Measurements from ENCODE around the gene P2RX6.

DNA sequence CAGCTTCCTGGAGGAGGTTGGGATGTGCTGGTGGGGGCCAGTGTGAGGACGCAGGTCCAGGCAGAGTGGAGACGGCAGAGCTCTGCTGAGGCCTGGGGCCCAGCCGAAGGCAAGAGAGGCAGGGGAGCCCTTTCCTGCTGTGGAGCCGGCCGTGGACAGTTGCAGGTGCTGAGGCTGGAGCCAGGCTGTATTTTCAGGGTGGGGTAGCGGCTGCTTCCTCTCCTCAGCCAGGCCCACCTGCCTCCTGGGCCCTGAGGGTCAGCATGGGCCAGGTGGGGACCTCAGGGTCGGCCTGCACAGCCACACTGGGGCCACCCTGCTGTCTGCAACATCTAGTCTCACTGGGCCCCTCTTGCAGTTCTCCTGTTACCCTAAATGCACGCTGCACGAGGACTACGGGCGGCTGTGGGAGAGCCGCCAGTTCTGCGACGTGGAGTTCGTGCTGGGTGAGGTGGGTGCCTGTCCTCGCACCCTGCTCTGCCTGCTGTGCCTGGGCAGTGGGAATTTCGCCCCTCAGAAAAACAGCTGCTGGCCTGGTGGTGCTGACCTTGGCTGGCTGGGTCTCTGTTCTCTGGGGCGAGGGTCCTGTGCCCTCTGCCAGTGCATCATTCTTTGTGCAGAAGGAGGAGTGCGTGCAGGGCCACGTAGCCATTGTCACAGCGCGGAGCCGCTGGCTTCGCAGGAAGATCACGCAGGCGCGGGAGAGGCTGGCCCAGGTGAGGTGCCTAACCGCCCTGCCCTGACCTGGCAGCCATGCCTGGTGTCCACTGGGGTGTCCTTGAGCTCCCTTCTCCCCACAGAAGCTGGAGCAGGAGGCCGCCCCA, 21.4 kb upstream of the P2RX6 start:
- TF ChIP-seq, protein P1, sequence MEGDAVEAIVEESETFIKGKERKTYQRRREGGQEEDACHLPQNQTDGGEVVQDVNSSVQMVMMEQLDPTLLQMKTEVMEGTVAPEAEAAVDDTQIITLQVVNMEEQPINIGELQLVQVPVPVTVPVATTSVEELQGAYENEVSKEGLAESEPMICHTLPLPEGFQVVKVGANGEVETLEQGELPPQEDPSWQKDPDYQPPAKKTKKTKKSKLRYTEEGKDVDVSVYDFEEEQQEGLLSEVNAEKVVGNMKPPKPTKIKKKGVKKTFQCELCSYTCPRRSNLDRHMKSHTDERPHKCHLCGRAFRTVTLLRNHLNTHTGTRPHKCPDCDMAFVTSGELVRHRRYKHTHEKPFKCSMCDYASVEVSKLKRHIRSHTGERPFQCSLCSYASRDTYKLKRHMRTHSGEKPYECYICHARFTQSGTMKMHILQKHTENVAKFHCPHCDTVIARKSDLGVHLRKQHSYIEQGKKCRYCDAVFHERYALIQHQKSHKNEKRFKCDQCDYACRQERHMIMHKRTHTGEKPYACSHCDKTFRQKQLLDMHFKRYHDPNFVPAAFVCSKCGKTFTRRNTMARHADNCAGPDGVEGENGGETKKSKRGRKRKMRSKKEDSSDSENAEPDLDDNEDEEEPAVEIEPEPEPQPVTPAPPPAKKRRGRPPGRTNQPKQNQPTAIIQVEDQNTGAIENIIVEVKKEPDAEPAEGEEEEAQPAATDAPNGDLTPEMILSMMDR (conservative IDR thresholded peaks at IDR 0.05 in 1 of 2, IDR thresholded peaks at IDR 0.05 in 1 of 2; ENCODE audit: extremely low read depth in 1 of 2, insufficient read depth in 1 of 2, low read depth in 1 of 2, low read length in 2 of 2) = no peak
- no peak for TF ChIP-seq EZH2 (IDR thresholded peaks at IDR 0.05; ENCODE audit: borderline replicate concordance, low read length)

Measured in mammary epithelial cell (primary cell).